Osteoblast (primary cell): ENCODE measurements around the gene CEP170. TPM values are rescaled to one million over a fixed set of nuclear protein-coding genes. Genes with fewer than 3 reads are reported as not detected.

Experiments used
- DNase-seq: peaks from one replicate; pipeline ENCODE4 v3.0.0; 2011; ENCODE audit warnings: low spot score, mixed read lengths; ENCODE audit not compliant: insufficient read length; ENCODE audit errors: missing footprints
- H2AFZ ChIP-seq: 2 replicates; pipeline ENCODE4 v1.6.0; 2011; ENCODE audit warnings: mild to moderate bottlenecking, low read length
- H3K27ac ChIP-seq: 2 replicates; pipeline ENCODE4 v1.5.1; 2011; ENCODE audit warnings: mild to moderate bottlenecking, low read depth, low read length, moderate library complexity
- H3K27me3 ChIP-seq: 2 replicates; pipeline ENCODE4 v1.6.0; 2012; ENCODE audit warnings: mild to moderate bottlenecking, control low read depth, inconsistent platforms, low read length, moderate library complexity; ENCODE audit not compliant: insufficient read depth
- H3K36me3 ChIP-seq: 2 replicates; pipeline ENCODE4 v1.5.1; 2011; ENCODE audit warnings: mild to moderate bottlenecking, low read length, control low read depth, moderate library complexity; ENCODE audit not compliant: insufficient read depth
- H3K4me1 ChIP-seq: 2 replicates; pipeline ENCODE4 v1.5.1; 2011; ENCODE audit warnings: mild to moderate bottlenecking, low read length, control low read depth, moderate library complexity; ENCODE audit not compliant: insufficient read depth
- H3K4me2 ChIP-seq: 2 replicates; pipeline ENCODE4 v1.6.0; 2011; ENCODE audit warnings: mild to moderate bottlenecking, low read length; ENCODE audit not compliant: insufficient read depth
- H3K4me3 ChIP-seq: fragments of 200-600 bp; sonication (generic); 3 replicates; pipeline ENCODE4 v1.5.1; 2012; ENCODE audit warnings: mild to moderate bottlenecking, low read length, inconsistent platforms; ENCODE audit not compliant: insufficient read depth
- H3K79me2 ChIP-seq: 2 replicates; pipeline ENCODE4 v1.6.0; 2012; ENCODE audit warnings: mild to moderate bottlenecking, low read length, control low read depth, inconsistent platforms; ENCODE audit not compliant: insufficient read depth
- H3K9me3 ChIP-seq: 2 replicates; pipeline ENCODE4 v1.5.1; 2011; ENCODE audit warnings: low read depth, low read length, control low read depth
- H4K20me1 ChIP-seq: 2 replicates; pipeline ENCODE4 v1.6.0; 2012; ENCODE audit warnings: mild to moderate bottlenecking, low read length, control low read depth; ENCODE audit not compliant: insufficient read depth
- total RNA-seq: library from RNA; depleted of rRNA; stranded (reverse); fragments of >200 nt; gene quantifications from 2 replicates; pipeline ENCODE4 v1.2.3, GENCODE V29; 2012
- TF ChIP-seq, protein P1 (sequence below): IDR thresholded peaks from 2 replicates; pipeline ENCODE4 v1.5.1; 2011; ENCODE audit warnings: mild to moderate bottlenecking, low read depth, low read length, moderate library complexity; ENCODE audit errors: extremely low read depth

The CEP170 gene
- total RNA-seq, 1 donor: 90.5 TPM

DNA sequence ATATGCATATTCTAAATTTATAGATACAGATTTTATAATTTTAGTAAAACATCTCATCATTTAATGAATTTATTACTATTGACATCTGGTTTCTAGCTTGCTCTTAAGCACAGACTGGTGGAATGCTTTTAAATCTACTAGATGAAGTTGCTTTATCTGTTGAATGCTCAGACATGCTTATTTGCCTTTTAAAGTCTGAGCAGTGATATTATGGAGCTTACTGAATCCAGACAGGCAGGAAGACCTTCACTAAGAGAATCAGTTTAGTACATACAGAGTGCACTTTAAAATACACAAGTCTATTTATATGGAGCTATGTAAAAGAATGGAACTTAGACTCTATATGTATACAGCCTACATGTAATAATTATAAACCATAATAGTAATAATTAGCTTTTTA is 17.3 kb upstream of the CEP170 start:
- H3K9me3 ChIP-seq: no peaks in the 10 kb centered on the region
- H3K27me3 ChIP-seq: no peaks in the 10 kb centered on the region
- H3K36me3 ChIP-seq: peaks cover 24% of the 10 kb centered on the region
- TF ChIP-seq, protein P1, sequence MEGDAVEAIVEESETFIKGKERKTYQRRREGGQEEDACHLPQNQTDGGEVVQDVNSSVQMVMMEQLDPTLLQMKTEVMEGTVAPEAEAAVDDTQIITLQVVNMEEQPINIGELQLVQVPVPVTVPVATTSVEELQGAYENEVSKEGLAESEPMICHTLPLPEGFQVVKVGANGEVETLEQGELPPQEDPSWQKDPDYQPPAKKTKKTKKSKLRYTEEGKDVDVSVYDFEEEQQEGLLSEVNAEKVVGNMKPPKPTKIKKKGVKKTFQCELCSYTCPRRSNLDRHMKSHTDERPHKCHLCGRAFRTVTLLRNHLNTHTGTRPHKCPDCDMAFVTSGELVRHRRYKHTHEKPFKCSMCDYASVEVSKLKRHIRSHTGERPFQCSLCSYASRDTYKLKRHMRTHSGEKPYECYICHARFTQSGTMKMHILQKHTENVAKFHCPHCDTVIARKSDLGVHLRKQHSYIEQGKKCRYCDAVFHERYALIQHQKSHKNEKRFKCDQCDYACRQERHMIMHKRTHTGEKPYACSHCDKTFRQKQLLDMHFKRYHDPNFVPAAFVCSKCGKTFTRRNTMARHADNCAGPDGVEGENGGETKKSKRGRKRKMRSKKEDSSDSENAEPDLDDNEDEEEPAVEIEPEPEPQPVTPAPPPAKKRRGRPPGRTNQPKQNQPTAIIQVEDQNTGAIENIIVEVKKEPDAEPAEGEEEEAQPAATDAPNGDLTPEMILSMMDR: no peak
- H3K4me3 ChIP-seq: no peak overlapping the region
- peak; percentile 13 for DNase-seq
- peaks cover 29% of the 10 kb centered on the region for H3K79me2 ChIP-seq
- no peak overlapping the region for H3K27ac ChIP-seq
- peaks cover 40% of the 10 kb centered on the region for H3K4me1 ChIP-seq
- no peaks in the 10 kb centered on the region for H4K20me1 ChIP-seq
- no peak overlapping the region for H3K4me2 ChIP-seq
- H2AFZ ChIP-seq: no peak overlapping the region

DNA sequence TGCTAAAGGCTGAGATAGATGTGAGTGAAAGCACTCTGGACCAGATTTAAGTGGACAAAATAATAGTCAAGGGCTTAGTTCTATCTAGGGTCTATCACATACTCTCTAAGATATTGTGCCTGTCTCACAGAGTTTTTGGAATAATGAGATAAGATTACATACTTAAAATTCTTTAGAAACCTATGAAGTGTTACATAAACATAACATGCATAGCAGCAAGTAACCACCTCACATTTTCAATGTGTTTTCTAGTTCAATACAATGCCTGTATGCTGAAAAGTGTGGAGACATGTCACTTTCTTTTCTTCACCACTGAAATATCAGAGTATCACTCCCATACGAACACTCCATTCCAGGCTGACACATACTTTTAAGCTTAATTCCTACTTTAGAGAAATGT is 16.9 kb upstream of the CEP170 start:
- no peak overlapping the region for H2AFZ ChIP-seq
- H4K20me1 ChIP-seq: no peaks in the 10 kb centered on the region
- no peak overlapping the region for H3K27ac ChIP-seq
- no peaks in the 10 kb centered on the region for H3K9me3 ChIP-seq
- H3K27me3 ChIP-seq: no peaks in the 10 kb centered on the region
- no peak overlapping the region for H3K4me3 ChIP-seq
- TF ChIP-seq, protein P1: no peak
- H3K36me3 ChIP-seq: peaks cover 20% of the 10 kb centered on the region
- H3K4me1 ChIP-seq: peaks cover 40% of the 10 kb centered on the region
- H3K4me2 ChIP-seq: no peak overlapping the region
- peaks cover 26% of the 10 kb centered on the region for H3K79me2 ChIP-seq
- DNase-seq: peak; percentile 49

DNA sequence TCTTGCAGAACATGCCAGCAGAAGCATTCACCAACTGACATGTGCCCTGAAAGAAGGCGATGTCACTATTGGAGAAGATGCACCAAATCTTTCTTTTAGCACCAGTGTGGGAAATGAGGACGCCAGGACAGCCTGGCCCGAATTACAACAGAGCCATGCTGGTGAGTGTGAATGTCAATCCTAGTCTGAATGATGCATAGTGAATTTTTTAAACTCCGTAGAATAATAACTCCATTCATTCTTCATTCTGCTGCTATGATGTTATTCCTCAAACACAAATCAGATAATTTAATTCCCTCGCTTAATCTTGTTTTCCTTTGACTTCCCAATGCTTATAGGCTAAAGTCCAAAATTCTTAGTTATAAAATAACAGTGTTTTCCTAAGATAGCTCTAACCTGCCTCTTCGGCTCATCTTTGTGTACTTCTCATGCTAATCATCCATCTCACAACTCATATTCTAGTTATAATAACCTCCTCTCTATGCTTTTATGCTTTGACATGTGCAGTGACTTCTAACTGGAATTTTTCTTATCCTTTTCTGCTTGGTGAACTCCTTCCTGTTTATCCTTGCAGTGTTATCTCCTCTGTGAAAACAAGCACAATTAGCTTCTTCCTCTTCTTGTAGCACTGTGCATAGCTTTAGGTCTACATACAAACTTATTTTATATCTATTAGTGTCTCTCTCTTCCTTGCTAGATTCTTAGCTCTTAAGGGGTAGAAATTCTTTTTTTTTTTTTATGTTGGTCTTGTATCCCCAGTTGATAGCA is 15.2 kb upstream of the CEP170 start:
- H3K36me3 ChIP-seq: peaks cover 19% of the 10 kb centered on the region
- no peak overlapping the region for H2AFZ ChIP-seq
- DNase-seq: peak; percentile 58
- H3K79me2 ChIP-seq: peaks cover 34% of the 10 kb centered on the region
- H3K4me2 ChIP-seq: no peak overlapping the region
- H3K27ac ChIP-seq: peak overlapping the region; percentile 81
- H4K20me1 ChIP-seq: no peaks in the 10 kb centered on the region
- TF ChIP-seq, protein P1: no peak
- H3K9me3 ChIP-seq: no peaks in the 10 kb centered on the region
- H3K4me3 ChIP-seq: no peak overlapping the region
- H3K27me3 ChIP-seq: no peaks in the 10 kb centered on the region
- H3K4me1 ChIP-seq: peaks cover 47% of the 10 kb centered on the region

DNA sequence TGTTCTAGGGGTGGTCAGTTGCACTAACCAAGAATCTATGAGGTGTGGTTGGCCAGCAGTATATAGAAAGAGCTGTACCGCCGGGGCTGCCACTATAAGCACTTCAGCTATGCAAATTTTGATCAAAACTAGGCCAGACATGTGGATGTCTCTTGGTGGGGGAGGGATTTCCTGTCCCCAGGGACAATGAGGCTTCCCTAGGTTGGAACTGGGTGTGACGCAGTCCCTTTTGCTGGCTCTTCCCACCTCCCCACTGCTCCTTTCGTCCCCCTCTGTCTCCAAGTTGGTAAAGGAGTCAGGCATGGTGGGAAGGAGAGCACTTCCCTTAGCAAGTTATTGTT is 14.3 kb upstream of the CEP170 start:
- H3K4me2 ChIP-seq: peak overlapping the region; percentile 62

More for the DNA sequence above, 14.3 kb upstream of the CEP170 start:
- no peak overlapping the region for H2AFZ ChIP-seq
- no peaks in the 10 kb centered on the region for H3K27me3 ChIP-seq
- no peak for DNase-seq
- H4K20me1 ChIP-seq: no peaks in the 10 kb centered on the region
- H3K36me3 ChIP-seq: peaks cover 11% of the 10 kb centered on the region
- H3K9me3 ChIP-seq: no peaks in the 10 kb centered on the region
- H3K27ac ChIP-seq: peak overlapping the region; percentile 81
- H3K4me1 ChIP-seq: peaks cover 55% of the 10 kb centered on the region
- TF ChIP-seq, protein P1: no peak
- no peak overlapping the region for H3K4me3 ChIP-seq
- peaks cover 37% of the 10 kb centered on the region for H3K79me2 ChIP-seq
